Peyer's patch (tissue), 4 donors: ENCODE results near the gene STAP2.

ENCODE experiments used
- POLR2A ChIP-seq, 2 donors: fragments of 450-650 bp; IDR thresholded peaks; one replicate each; pipeline ENCODE4 v1.5.1; 2017; ENCODE audit warnings: antibody characterized with exemption in 2 of 2, mild to moderate bottlenecking in 2 of 2, moderate library complexity in 2 of 2
- TF ChIP-seq, protein P1 (sequence below), 6 experiments: fragments of 450-650 bp in 4 of 6; fragments of 200-600 bp in 2 of 6; sonication (generic) in 1 of 6; IDR thresholded peaks; one replicate each; pipeline ENCODE4 v1.5.1; 2017 to 2019; ENCODE audit warnings: antibody characterized with exemption in 6 of 6, mild to moderate bottlenecking in 3 of 6, moderate library complexity in 1 of 6

- no peak for TF ChIP-seq POLR2A (IDR thresholded peaks at IDR 0.05)
- TF ChIP-seq, protein P1, sequence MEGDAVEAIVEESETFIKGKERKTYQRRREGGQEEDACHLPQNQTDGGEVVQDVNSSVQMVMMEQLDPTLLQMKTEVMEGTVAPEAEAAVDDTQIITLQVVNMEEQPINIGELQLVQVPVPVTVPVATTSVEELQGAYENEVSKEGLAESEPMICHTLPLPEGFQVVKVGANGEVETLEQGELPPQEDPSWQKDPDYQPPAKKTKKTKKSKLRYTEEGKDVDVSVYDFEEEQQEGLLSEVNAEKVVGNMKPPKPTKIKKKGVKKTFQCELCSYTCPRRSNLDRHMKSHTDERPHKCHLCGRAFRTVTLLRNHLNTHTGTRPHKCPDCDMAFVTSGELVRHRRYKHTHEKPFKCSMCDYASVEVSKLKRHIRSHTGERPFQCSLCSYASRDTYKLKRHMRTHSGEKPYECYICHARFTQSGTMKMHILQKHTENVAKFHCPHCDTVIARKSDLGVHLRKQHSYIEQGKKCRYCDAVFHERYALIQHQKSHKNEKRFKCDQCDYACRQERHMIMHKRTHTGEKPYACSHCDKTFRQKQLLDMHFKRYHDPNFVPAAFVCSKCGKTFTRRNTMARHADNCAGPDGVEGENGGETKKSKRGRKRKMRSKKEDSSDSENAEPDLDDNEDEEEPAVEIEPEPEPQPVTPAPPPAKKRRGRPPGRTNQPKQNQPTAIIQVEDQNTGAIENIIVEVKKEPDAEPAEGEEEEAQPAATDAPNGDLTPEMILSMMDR (IDR thresholded peaks at IDR 0.05), result no peak
These were observed 10.8 kb downstream of the STAP2 start for GRCh38 chr19:4327877-4328242.
